Measurements from ENCODE around the gene HSPG2. TPM values are rescaled to one million over a fixed set of nuclear protein-coding genes. Genes with fewer than 3 reads are reported as not detected.

The HSPG2 gene
- total RNA-seq, 1 experiment from 2014 or later = 58.9 TPM

DNA sequence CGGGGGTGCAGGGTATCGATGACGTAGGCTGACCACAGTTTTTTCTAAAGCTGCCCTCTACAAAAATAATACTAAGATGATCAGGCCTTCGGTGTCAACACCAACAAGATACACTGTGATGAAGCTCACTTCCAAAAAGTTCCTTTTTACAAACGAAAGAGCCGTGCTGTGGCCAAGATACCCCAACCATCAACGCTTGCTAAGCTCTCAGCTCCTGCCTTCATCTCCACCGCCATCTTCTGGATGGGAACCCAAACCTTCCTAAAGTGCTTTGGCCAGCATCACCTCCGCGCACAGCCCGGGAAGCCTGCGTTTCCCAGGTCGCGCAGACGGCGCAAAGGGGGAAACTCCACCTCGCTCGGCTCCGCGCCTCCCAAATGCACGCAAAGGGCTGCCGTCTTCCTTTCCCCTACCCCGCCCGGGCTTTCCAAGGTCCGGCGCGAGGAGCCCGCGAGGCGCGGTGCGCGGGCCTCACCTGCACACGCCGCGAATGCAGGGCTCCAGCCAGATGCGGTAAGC, 154.7 kb downstream of the HSPG2 start:
- Mint-ChIP-seq H3K27me3 (ENCODE audit: insufficient read depth, unreplicated experiment) (no peaks in the 10 kb centered on the region), H3K36me3 (ENCODE audit: insufficient read depth, unreplicated experiment) (peaks cover 9% of the 10 kb centered on the region), H3K4me1 (ENCODE audit: insufficient read depth, unreplicated experiment) (peaks cover 12% of the 10 kb centered on the region), H3K27ac (ENCODE audit: low read depth, unreplicated experiment) (peak overlapping the region; percentile 99), H3K4me3 (ENCODE audit: unreplicated experiment) (peak overlapping the region; percentile 87), H3K9me3 (ENCODE audit: unreplicated experiment) (no peaks in the 10 kb centered on the region)
- POLR2A ChIA-PET = interaction anchor here (0.7 to 4.3 kb wide), 28 partner anchors 9 to 1235 kb away, joined by 3 to 63 read pairs (median 5); partner anchors contain the start of genes CDC42 and HSPG2
- CTCF ChIA-PET = interaction anchor here (0.6 to 2.0 kb wide), 13 partner anchors 16 to 858 kb away, joined by 3 to 6 read pairs (median 3); no protein-coding TSS in a partner anchor
- intact Hi-C loops (cut with micrococcal nuclease) = loop anchor here (1.0 to 10.0 kb wide), 4 partner anchors 79 to 182 kb away; partner anchors contain the start of gene HSPG2
- no TSS peak for BruUV-seq (replicated peaks)
- TF ChIP-seq, protein P1, sequence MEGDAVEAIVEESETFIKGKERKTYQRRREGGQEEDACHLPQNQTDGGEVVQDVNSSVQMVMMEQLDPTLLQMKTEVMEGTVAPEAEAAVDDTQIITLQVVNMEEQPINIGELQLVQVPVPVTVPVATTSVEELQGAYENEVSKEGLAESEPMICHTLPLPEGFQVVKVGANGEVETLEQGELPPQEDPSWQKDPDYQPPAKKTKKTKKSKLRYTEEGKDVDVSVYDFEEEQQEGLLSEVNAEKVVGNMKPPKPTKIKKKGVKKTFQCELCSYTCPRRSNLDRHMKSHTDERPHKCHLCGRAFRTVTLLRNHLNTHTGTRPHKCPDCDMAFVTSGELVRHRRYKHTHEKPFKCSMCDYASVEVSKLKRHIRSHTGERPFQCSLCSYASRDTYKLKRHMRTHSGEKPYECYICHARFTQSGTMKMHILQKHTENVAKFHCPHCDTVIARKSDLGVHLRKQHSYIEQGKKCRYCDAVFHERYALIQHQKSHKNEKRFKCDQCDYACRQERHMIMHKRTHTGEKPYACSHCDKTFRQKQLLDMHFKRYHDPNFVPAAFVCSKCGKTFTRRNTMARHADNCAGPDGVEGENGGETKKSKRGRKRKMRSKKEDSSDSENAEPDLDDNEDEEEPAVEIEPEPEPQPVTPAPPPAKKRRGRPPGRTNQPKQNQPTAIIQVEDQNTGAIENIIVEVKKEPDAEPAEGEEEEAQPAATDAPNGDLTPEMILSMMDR (IDR thresholded peaks at IDR 0.05; ENCODE audit: unreplicated experiment) = peak; percentile 19
- peak; percentile 73 for DNase-seq (ENCODE audit: unreplicated experiment)

DNA sequence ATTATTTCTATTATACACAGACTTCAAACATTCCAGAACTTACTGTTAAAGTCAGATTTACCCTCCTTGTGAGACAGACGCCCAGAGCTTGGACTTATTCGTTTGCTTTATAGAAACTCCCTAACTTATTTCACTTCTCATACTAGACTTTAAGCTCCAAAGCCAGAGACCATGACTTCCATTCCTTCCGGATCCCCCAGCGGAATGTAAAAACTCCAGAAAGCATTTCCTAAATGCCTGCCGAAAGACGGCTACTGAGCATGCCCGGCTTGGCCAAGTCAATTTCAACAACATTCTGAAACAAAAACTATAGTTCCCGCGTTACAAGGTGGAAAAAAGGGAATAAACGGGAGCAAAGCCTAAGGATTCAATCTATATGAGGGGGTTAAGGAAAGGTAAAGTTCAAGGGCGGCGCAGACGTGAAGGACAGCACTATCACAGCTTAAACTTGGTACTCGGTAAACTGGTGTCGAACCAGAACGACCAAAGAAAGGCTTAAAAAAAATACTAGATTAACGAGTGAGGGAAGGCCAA, 155.2 kb downstream of the HSPG2 start:
- ChIA-PET CTCF (interaction anchor here (0.6 to 2.0 kb wide), 13 partner anchors 16 to 858 kb away, joined by 3 to 6 read pairs (median 3); no protein-coding TSS in a partner anchor), POLR2A (interaction anchor here (0.7 to 4.3 kb wide), 23 partner anchors 8 to 329 kb away, joined by 3 to 63 read pairs (median 6); partner anchors contain the start of genes CDC42 and HSPG2)
- Mint-ChIP-seq H3K4me1 (ENCODE audit: insufficient read depth, unreplicated experiment) (peaks cover 12% of the 10 kb centered on the region), H3K27ac (ENCODE audit: low read depth, unreplicated experiment) (peak overlapping the region; percentile 99), H3K27me3 (ENCODE audit: insufficient read depth, unreplicated experiment) (no peaks in the 10 kb centered on the region), H3K9me3 (ENCODE audit: unreplicated experiment) (no peaks in the 10 kb centered on the region), H3K4me3 (ENCODE audit: unreplicated experiment) (peak overlapping the region; percentile 87), H3K36me3 (ENCODE audit: insufficient read depth, unreplicated experiment) (peaks cover 12% of the 10 kb centered on the region)
- TF ChIP-seq, protein P1 (IDR thresholded peaks at IDR 0.05; ENCODE audit: unreplicated experiment) = no peak
- DNase-seq (ENCODE audit: unreplicated experiment) = peak; percentile 35
- no TSS peak for BruUV-seq (replicated peaks)
- intact Hi-C loops (cut with micrococcal nuclease) = loop anchor here (1.0 to 10.0 kb wide), 4 partner anchors 79 to 183 kb away; partner anchors contain the start of gene HSPG2

DNA sequence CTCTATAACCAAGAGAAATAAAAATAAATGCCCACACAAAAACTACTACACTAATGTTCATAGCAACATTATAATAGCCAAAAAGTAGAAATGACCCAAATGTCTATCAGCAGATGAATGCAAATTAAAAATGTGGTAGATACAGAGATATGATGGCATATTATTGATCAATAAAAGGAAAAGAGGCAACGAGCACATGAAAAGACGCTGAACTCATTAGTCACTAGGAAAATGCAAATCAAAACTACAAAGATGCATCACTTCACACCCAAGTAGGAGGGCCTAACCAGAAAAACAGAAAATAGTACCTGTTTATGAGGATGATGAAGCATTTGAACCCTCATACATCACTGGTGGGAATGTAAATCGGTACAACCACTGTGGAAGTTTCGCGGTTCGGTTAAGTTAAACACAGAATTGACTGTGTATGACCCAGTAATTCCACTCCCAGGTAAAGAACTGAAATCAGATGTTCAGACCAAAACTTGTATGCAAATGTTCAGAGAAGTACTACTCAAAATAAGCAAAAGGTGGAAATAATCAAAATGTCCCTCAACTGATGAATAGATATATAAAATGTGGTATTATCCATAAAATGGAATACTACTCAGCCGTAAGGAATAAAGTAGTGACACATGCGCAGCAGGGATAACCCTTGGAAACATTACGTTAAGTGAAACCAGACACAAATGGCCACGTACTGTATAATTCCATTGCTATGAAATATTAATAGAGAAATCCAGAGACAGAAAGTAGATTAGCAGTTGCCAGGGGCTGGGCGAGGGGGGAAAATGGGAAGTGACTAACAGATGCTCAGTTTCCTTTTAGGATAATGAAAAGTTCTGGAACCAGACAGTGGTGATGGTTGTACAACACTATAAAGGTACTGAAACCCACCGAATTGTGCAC, 157.2 kb downstream of the HSPG2 start:
- peak overlapping the region; percentile 87 for H3K27ac Mint-ChIP-seq (ENCODE audit: low read depth, unreplicated experiment)
- POLR2A ChIA-PET = no interaction called here
- CTCF ChIA-PET = no interaction called here

More for the DNA sequence above, 157.2 kb downstream of the HSPG2 start:
- Mint-ChIP-seq H3K4me3 (ENCODE audit: unreplicated experiment) (peak overlapping the region; percentile 63), H3K9me3 (ENCODE audit: unreplicated experiment) (no peaks in the 10 kb centered on the region), H3K36me3 (ENCODE audit: insufficient read depth, unreplicated experiment) (peaks cover 12% of the 10 kb centered on the region), H3K4me1 (ENCODE audit: insufficient read depth, unreplicated experiment) (peaks cover 19% of the 10 kb centered on the region), H3K27me3 (ENCODE audit: insufficient read depth, unreplicated experiment) (no peaks in the 10 kb centered on the region)
- DNase-seq (ENCODE audit: unreplicated experiment) = no peak
- intact Hi-C loops (cut with micrococcal nuclease) = loop anchor here (5.0 to 10.0 kb wide), 2 partner anchors 95 to 157 kb away; partner anchors contain the start of gene HSPG2
- TSS peak; percentile 3 for BruUV-seq (replicated peaks)
- TF ChIP-seq, protein P1 (IDR thresholded peaks at IDR 0.05; ENCODE audit: unreplicated experiment) = no peak

All from MCF 10A (cell line).